HG02870 (cell line): ENCODE results near the gene SLC45A2.
"Not testable (repeated sequence)": the region's sequence is repeated elsewhere in the genome, so short reads cannot be mapped to it uniquely, and the experiment has no call there.

Experiments used
- ATAC-seq: cut with Tn5 transposase; IDR thresholded peaks from one replicate; pipeline ENCODE4 v1.9.1; 2021; ENCODE audit warnings: mild to moderate bottlenecking, moderate library complexity; ENCODE audit not compliant: unreplicated experiment

The SLC45A2 gene

GRCh38 chr5:33931136-33931535, 53.4 kb downstream of the SLC45A2 start:
- no peak for ATAC-seq

DNA sequence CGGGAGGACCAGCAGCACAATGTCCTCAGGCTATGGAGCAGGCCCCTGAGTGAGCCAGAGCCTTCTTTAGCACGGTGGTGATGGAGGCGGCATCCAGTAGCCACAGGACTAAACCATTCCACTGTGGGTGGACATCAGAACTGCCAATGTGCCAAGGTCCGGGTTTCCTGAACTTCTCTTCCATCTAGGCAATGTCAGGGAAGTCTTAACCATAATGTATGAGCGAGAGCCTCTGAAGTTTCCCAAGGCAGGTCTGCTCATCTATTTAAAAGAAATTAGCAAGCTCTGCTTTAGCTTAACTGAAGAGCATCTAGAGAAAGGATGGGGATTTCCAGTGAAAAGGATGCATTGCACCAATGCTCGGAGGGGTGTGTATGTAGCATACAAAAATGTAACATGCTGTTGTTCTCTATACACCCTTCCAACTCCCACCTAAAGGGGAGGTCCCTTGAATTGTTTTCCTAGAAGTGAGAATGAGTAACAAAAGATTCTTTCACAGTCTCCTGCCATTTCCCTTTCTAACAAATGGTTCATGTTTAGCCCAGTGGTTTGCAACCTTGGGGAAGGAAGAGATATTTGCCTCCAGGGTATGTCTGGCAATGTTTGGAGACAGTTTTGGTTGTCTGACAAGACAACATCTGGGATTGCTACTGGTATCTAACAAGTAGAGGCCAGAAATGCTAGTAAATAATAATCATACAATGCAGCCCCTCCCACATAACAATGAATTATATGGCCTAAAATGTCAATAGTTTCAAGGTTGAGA, 54.4 kb downstream of the SLC45A2 start:
- no peak for ATAC-seq

GRCh38 chr5:33928283-33928682, 56.2 kb downstream of the SLC45A2 start:
- no peak for ATAC-seq

- ATAC-seq: no peak
These were observed 56.8 kb downstream of the SLC45A2 start for GRCh38 chr5:33927685-33928084.

DNA sequence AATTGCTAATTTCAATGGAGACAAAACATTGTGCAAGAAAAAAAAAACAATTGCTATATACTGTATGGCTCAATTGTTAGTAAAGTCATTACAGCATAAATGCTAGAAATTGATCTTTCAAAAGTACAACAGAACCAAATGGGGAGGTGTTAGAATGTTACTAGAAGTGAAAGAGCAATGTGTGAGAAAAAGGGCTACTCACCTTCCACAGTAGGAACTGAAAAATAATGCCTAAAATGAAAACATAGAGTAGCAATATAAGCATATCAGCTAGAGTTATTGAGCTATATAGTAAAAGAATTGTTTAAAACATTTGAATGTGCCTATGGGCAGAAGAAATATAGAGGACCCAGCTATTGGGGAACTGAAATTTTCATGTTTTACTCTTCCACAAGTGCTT, 59.2 kb downstream of the SLC45A2 start:
- ATAC-seq: no peak

DNA sequence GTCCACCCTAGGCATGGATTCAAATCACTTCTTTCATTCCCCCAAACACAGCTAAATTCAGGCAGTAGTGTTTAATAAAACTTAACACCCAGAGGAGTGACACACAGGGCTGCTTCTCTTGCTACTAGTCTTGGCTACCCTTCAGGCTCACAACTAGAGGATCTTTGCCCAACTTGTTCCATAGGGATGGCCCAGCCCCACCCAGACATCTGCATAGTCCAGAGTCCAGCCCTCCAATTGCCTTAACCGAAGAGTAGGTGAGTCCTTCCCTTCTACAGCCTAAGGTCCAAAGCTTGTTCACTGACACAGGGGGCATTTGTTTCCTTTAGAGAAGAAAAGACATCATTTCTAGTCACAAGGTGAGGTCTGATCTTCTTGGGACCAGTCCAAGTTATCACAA, 63.5 kb downstream of the SLC45A2 start:
- no peak for ATAC-seq

GRCh38 chr5:33914844-33915243, 69.6 kb downstream of the SLC45A2 start:
- not testable (repeated sequence) for ATAC-seq

- ATAC-seq: not testable (repeated sequence)
These were observed 78.2 kb downstream of the SLC45A2 start for GRCh38 chr5:33906248-33906647.

GRCh38 chr5:33905381-33905780, 79.1 kb downstream of the SLC45A2 start:
- no peak for ATAC-seq

GRCh38 chr5:33903118-33903517, 81.4 kb downstream of the SLC45A2 start:
- no peak for ATAC-seq

GRCh38 chr5:33901156-33901555, 83.3 kb downstream of the SLC45A2 start:
- no peak for ATAC-seq
